Breast epithelium (tissue), 3 donors: ENCODE results near the gene ATP4B.

ENCODE experiments used
- POLR2A ChIP-seq: fragments of 450-650 bp; IDR thresholded peaks from one replicate; pipeline ENCODE4 v1.6.1; 2016; ENCODE audit warnings: antibody characterized with exemption, mild to moderate bottlenecking, moderate library complexity
- POLR2AphosphoS5 ChIP-seq, 3 donors: sonication (generic); formaldehyde crosslinking; IDR thresholded peaks; one replicate each; pipeline ENCODE4 v1.6.1; 2017; ENCODE audit warnings: antibody characterized with exemption in 3 of 3
- TF ChIP-seq, protein P1 (sequence below), 3 donors: fragments of 450-650 bp; IDR thresholded peaks; one replicate each; pipeline ENCODE4 v1.5.1; 2016 to 2017; ENCODE audit warnings: antibody characterized with exemption in 3 of 3, mild to moderate bottlenecking in 3 of 3, moderate library complexity in 3 of 3

DNA sequence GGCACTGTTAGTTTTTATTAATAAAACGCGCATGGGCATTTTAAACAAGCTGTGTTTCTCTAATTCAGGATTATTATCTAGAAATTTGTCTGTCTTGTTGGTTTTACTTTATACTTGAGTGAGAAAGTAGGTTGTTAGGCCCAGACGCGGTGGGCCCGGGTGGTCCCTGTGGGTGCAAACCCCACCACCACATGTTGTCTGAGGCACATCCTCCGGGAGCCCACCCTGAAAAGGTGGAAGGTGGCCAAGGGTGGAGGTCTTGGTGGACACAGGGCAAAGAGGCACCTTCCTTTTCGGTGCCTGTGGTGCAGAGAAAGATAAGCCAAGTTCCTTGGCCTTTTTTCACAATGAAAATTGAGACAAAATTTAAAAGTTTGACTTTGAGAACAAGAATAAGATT, 16.6 kb downstream of the ATP4B start:
- TF ChIP-seq, protein P1, sequence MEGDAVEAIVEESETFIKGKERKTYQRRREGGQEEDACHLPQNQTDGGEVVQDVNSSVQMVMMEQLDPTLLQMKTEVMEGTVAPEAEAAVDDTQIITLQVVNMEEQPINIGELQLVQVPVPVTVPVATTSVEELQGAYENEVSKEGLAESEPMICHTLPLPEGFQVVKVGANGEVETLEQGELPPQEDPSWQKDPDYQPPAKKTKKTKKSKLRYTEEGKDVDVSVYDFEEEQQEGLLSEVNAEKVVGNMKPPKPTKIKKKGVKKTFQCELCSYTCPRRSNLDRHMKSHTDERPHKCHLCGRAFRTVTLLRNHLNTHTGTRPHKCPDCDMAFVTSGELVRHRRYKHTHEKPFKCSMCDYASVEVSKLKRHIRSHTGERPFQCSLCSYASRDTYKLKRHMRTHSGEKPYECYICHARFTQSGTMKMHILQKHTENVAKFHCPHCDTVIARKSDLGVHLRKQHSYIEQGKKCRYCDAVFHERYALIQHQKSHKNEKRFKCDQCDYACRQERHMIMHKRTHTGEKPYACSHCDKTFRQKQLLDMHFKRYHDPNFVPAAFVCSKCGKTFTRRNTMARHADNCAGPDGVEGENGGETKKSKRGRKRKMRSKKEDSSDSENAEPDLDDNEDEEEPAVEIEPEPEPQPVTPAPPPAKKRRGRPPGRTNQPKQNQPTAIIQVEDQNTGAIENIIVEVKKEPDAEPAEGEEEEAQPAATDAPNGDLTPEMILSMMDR (IDR thresholded peaks at IDR 0.05): no peak
- no peak for TF ChIP-seq POLR2AphosphoS5 (IDR thresholded peaks at IDR 0.05)
- no peak for TF ChIP-seq POLR2A
